ENCODE data around the gene PCLAF.

- TF ChIP-seq CTCF (conservative IDR thresholded peaks at IDR 0.05 in 1 of 2, IDR thresholded peaks at IDR 0.05 in 1 of 2; ENCODE audit: extremely low read depth in 1 of 2, insufficient read depth in 1 of 2, low read depth in 1 of 2, low read length in 2 of 2) (no peak), EZH2 (IDR thresholded peaks at IDR 0.05; ENCODE audit: borderline replicate concordance, low read length) (no peak)
Measured at GRCh38 chr15:64422697-64423096, 41.5 kb upstream of the PCLAF start.

All from mammary epithelial cell (primary cell).